Measurements from ENCODE around the gene ZNF219.

ZNF219 gene

DNA sequence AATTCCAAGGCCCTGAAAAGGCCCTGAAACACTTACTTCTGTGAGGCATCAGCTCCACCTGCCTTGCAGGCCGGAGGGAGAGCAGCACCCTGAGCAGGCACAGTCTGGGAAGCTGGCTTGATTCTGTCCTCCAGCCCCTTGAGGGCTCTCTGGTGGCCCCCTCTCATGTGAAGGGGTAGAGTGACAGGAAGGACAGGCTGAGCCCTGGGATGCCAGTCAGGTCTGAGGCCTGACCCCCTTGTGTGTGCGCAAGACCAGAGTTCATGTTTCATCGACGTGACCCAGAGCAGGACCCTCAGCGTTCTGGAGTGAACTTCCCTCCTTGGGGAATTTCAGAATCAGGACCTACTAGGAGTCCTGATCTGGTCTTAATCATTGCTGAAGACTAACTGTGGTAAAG, 39.6 kb downstream of the ZNF219 start:
- no peak overlapping the region for H3K4me3 ChIP-seq (ENCODE audit: low read depth, low read length)
- no peak for TF ChIP-seq CTCF (conservative IDR thresholded peaks at IDR 0.05; ENCODE audit: low read depth, low read length)
- no peak for DNase-seq (ENCODE audit: low read depth)

GRCh38 chr14:21057803-21058675, 40.4 kb downstream of the ZNF219 start, which contains the start of gene RNASE8:
Gene RNASE8 (plus strand): TSS chr14:21057822. CDS start chr14:21057893, 71 bp downstream.
- H3K4me3 ChIP-seq (ENCODE audit: low read depth, low read length): no peak within 1 kb of the TSS
- TF ChIP-seq CTCF (conservative IDR thresholded peaks at IDR 0.05; ENCODE audit: low read depth, low read length): peak; percentile 36
- DNase-seq (ENCODE audit: low read depth): peak; percentile 35

DNA sequence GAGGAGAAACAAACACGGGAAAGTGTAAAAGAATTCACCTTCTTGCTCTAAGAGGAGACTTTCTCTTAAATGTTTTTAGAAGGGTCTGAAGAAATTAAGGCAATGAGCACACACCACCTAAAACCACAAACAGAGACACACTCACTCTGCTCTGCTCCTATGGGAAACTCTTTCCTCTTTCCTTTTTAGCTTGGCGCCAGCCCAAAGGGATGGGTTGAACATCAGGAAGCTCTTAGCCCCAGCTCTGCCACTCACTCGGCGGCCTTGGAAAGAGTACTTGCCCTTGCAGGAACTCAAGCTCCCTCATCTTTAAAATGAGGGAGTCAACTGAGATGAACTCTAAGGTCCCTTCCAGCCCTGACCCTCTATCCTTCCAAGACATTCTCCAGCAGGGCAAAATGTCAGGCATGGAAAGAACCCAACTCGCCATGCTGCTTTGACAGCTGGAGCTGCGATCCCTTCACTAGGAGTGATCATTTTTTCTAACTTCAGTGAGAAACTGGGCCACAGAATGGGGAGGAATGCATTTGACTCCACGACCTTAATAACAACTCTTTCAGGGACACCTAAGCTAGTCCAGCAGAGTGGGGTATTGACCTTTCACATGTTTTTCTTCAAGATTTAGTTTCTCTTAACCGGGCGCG, 41.8 kb downstream of the ZNF219 start:
- no peak for DNase-seq (ENCODE audit: low read depth)
- TF ChIP-seq CTCF (conservative IDR thresholded peaks at IDR 0.05; ENCODE audit: low read depth, low read length): no peak
- no peak overlapping the region for H3K4me3 ChIP-seq (ENCODE audit: low read depth, low read length)

DNA sequence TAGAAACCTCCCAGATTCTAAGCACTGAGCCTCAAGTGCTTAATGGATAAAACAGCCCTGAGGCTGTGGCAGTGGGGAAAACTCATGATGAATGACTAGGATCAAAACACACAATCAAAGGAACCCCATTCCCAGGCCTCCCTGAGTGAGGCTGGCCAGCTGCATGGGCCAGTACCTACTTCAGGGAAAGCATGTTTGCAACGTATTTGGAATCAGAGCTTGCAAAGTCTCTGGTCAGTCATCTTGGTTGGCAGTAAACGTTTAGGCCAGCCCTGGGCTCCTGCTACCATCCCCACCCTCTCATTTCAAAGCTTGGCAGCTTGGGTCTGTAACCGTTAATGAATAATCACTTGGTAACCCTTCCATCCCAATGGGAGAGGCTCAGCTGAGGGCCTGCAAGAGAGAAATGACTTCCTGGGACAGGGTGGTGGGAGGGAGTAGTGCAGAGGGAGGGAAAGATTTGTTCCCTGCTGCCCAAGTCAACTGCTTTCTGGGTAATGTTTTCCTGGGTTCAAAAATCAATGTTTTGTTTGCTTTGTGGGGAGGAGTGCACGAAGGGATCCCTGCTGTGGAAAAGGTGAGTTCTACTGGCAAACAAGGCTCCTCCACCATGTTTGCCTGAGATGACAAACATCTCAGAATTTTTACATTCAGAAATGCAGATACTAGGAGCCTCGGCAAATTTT, 42.9 kb downstream of the ZNF219 start:
- H3K4me3 ChIP-seq (ENCODE audit: low read depth, low read length): no peak overlapping the region
- no peak for TF ChIP-seq CTCF (conservative IDR thresholded peaks at IDR 0.05; ENCODE audit: low read depth, low read length)
- DNase-seq (ENCODE audit: low read depth): no peak

DNA sequence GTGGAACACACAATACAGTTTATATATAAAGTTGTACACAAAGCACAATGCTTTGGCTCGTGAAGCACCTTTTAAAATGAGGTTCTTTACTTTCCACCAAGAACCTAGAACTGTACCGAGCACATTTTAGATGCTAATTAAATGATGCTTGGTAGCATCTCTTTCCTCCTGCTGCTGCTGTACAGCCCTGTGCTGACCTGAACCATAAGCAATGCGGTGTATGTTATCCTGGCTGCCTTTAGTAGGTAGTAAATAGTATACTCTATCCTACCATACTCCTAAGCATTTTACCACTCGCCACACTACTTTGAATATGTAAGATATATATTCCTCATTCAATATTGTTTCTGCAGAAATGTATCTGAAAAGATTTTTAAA, 43.7 kb downstream of the ZNF219 start:
- no peak for DNase-seq (ENCODE audit: low read depth)
- H3K4me3 ChIP-seq (ENCODE audit: low read depth, low read length): no peak overlapping the region
- no peak for TF ChIP-seq CTCF (conservative IDR thresholded peaks at IDR 0.05; ENCODE audit: low read depth, low read length)

DNA sequence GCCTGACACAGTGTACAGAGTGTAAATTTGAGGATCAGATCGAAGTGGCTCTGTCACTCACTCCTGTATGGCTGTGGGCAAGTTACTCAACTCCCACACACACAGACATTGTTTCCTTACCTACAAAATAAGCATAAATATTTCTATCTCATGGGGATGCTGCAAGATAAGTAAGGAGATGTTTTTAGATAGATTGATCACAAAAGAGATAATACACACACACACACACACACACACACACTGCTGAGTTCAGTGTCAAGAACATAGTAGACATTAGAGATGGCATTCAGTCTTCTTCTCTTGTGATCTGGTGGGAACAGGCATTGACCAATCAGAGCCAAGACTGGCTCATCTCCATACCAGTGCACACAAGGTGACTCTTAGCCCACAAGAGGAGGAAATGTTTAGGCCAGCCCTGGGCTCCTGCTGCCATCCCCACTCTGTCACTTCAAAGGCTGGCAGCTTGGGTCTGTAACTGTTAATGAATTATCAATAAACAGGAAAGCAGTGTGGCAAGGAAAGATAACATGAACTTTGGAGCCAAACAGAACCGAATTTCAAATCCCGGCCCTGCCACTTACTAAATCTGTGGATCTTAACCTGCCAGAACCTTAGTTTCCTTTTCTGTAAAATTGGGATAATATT, 44.2 kb downstream of the ZNF219 start:
- DNase-seq (ENCODE audit: low read depth): no peak
- H3K4me3 ChIP-seq (ENCODE audit: low read depth, low read length): no peak overlapping the region
- no peak for TF ChIP-seq CTCF (conservative IDR thresholded peaks at IDR 0.05; ENCODE audit: low read depth, low read length)
